Neural progenitor cell (in vitro differentiated cells): ENCODE data around the gene PIF1. TPM values are rescaled to one million over a fixed set of nuclear protein-coding genes. Genes with fewer than 3 reads are reported as not detected.

Source experiments
- DNase-seq: peaks from one replicate; pipeline ENCODE4 v3.0.0-alpha.2; 2016; ENCODE audit warnings: low spot score
- H2AFZ ChIP-seq: fragments of 200-600 bp; sonication (generic); replicated peaks from 2 replicates; pipeline ENCODE4 v1.6.1; 2016; ENCODE audit warnings: antibody characterized with exemption
- H3F3A ChIP-seq: fragments of 200-600 bp; sonication (generic); 2 replicates; pipeline ENCODE4 v1.6.1; 2016; ENCODE audit warnings: antibody characterized with exemption, low read depth
- H3K27ac ChIP-seq: fragments of 200-600 bp; sonication (generic); 2 replicates; pipeline ENCODE4 v1.5.1; 2016; ENCODE audit warnings: mild to moderate bottlenecking
- H3K27me3 ChIP-seq: fragments of 200-600 bp; sonication (generic); 2 replicates; pipeline ENCODE4 v1.6.1; 2016; ENCODE audit warnings: mild to moderate bottlenecking, moderate library complexity
- H3K36me3 ChIP-seq: fragments of 200-600 bp; sonication (generic); 2 replicates; pipeline ENCODE4 v1.5.1; 2016
- H3K4me1 ChIP-seq: fragments of 200-600 bp; sonication (generic); 2 replicates; pipeline ENCODE4 v1.6.1; 2016; ENCODE audit warnings: mixed run types
- H3K4me2 ChIP-seq: fragments of 200-600 bp; sonication (generic); 2 replicates; pipeline ENCODE4 v1.6.1; 2016
- H3K4me3 ChIP-seq: fragments of 200-600 bp; sonication (generic); 2 replicates; pipeline ENCODE4 v1.5.1; 2016
- H3K79me2 ChIP-seq: fragments of 200-600 bp; sonication (generic); 2 replicates; pipeline ENCODE4 v1.6.1; 2016; ENCODE audit warnings: low read depth
- H3K9ac ChIP-seq: fragments of 200-600 bp; sonication (generic); 2 replicates; pipeline ENCODE4 v1.6.1; 2016
- H3K9me3 ChIP-seq: fragments of 200-600 bp; sonication (generic); 2 replicates; pipeline ENCODE4 v1.5.1; 2016; ENCODE audit warnings: low read depth
- H4K20me1 ChIP-seq: fragments of 200-600 bp; sonication (generic); 2 replicates; pipeline ENCODE4 v1.6.1; 2016; ENCODE audit warnings: low read depth
- H3K27ac Mint-ChIP-seq: 3 replicates; pipeline ENCODE4 v1.8.0; 2021; ENCODE audit warnings: mixed read lengths
- H3K27me3 Mint-ChIP-seq: 2 replicates; pipeline ENCODE4 v1.8.0; 2022; ENCODE audit warnings: low read depth, mild to moderate bottlenecking, inconsistent platforms, moderate library complexity, mixed read lengths; ENCODE audit not compliant: insufficient read depth
- H3K36me3 Mint-ChIP-seq: 3 replicates; pipeline ENCODE4 v1.8.0; 2021; ENCODE audit warnings: mixed read lengths
- H3K4me1 Mint-ChIP-seq: 3 replicates; pipeline ENCODE4 v1.8.0; 2021; ENCODE audit warnings: mixed read lengths
- H3K4me3 Mint-ChIP-seq: 3 replicates; pipeline ENCODE4 v1.8.0; 2021; ENCODE audit warnings: mild to moderate bottlenecking, moderate library complexity, mixed read lengths
- H3K9me3 Mint-ChIP-seq: 3 replicates; pipeline ENCODE4 v1.8.0; 2020; ENCODE audit warnings: mixed read lengths
- CTCF ChIP-seq: fragments of 200-600 bp; sonication (generic); IDR thresholded peaks from 2 replicates; pipeline ENCODE4 v1.5.1; 2017; ENCODE audit warnings: antibody characterized with exemption, mild to moderate bottlenecking
- EZH2 ChIP-seq: fragments of 200-600 bp; sonication (generic); IDR thresholded peaks from 2 replicates; pipeline ENCODE4 v1.6.1; 2017; ENCODE audit warnings: antibody characterized with exemption, mild to moderate bottlenecking, moderate library complexity
- EZH2phosphoT487 ChIP-seq: fragments of 200-600 bp; sonication (generic); IDR thresholded peaks from 2 replicates; pipeline ENCODE4 v1.6.1; 2017; ENCODE audit warnings: antibody characterized with exemption
- total RNA-seq: library from RNA; depleted of rRNA; stranded (reverse); fragments of >200 nt; gene quantifications from 2 replicates; pipeline ENCODE4 v1.2.3, GENCODE V29; 2015; ENCODE audit warnings: low replicate concordance

The PIF1 gene
- total RNA-seq, 1 donor from 2014 or later, result 50.8 TPM

- Histone ChIP-seq H3K79me2 (peaks cover 22% of the 10 kb centered on the region), H4K20me1 (peaks cover 36% of the 10 kb centered on the region), H3K36me3 (no peaks in the 10 kb centered on the region), H3K27ac (no peak overlapping the region), H3K4me1 (peaks cover 50% of the 10 kb centered on the region), H2AFZ (no peak overlapping the region), H3K4me3 (no peak overlapping the region), H3K27me3 (no peaks in the 10 kb centered on the region), H3K9ac (no peak overlapping the region), H3K4me2 (no peak overlapping the region), H3K9me3 (no peaks in the 10 kb centered on the region), H3F3A (peaks cover 18% of the 10 kb centered on the region)
- TF ChIP-seq CTCF (no peak), EZH2 (no peak), EZH2phosphoT487 (no peak)
- Mint-ChIP-seq H3K9me3 (no peaks in the 10 kb centered on the region), H3K36me3 (peaks cover 5% of the 10 kb centered on the region), H3K4me3 (peak overlapping the region; percentile 33), H3K4me1 (peaks cover 43% of the 10 kb centered on the region), H3K27me3 (no peaks in the 10 kb centered on the region), H3K27ac (peak overlapping the region; percentile 57)
- no peak for DNase-seq
These were observed 36.5 kb upstream of the PIF1 start for GRCh38 chr15:64861960-64862359.

- Histone ChIP-seq H3K27ac (no peak overlapping the region), H3F3A (peaks cover 19% of the 10 kb centered on the region), H4K20me1 (peaks cover 38% of the 10 kb centered on the region), H3K9ac (no peak overlapping the region), H3K36me3 (no peaks in the 10 kb centered on the region), H3K9me3 (no peaks in the 10 kb centered on the region), H3K4me3 (no peak overlapping the region), H3K27me3 (no peaks in the 10 kb centered on the region), H2AFZ (no peak overlapping the region), H3K4me1 (peaks cover 50% of the 10 kb centered on the region), H3K79me2 (peaks cover 22% of the 10 kb centered on the region), H3K4me2 (no peak overlapping the region)
- Mint-ChIP-seq H3K27ac (no peak overlapping the region), H3K27me3 (no peaks in the 10 kb centered on the region), H3K4me3 (no peak overlapping the region), H3K36me3 (peaks cover 5% of the 10 kb centered on the region), H3K9me3 (no peaks in the 10 kb centered on the region), H3K4me1 (peaks cover 42% of the 10 kb centered on the region)
- no peak for DNase-seq
- TF ChIP-seq EZH2phosphoT487, result no peak
- TF ChIP-seq EZH2, result no peak
- no peak for TF ChIP-seq CTCF
These were observed 35.9 kb upstream of the PIF1 start for GRCh38 chr15:64861331-64861730.

GRCh38 chr15:64859226-64859625 is 33.8 kb upstream of the PIF1 start:
- H3K4me1 ChIP-seq, result peaks cover 47% of the 10 kb centered on the region
- peak overlapping the region; percentile 45 for H3K4me2 ChIP-seq
- H3K27me3 ChIP-seq, result no peaks in the 10 kb centered on the region
- H2AFZ ChIP-seq, result no peak overlapping the region
- Mint-ChIP-seq H3K27ac (no peak overlapping the region), H3K9me3 (no peaks in the 10 kb centered on the region), H3K36me3 (peaks cover 7% of the 10 kb centered on the region), H3K4me3 (no peak overlapping the region), H3K4me1 (peaks cover 42% of the 10 kb centered on the region), H3K27me3 (no peaks in the 10 kb centered on the region)
- peaks cover 22% of the 10 kb centered on the region for H3K79me2 ChIP-seq
- H3K9me3 ChIP-seq, result no peaks in the 10 kb centered on the region
- DNase-seq, result no peak
- H3K27ac ChIP-seq, result no peak overlapping the region
- H4K20me1 ChIP-seq, result peaks cover 46% of the 10 kb centered on the region
- H3K36me3 ChIP-seq, result no peaks in the 10 kb centered on the region
- no peak overlapping the region for H3K9ac ChIP-seq
- no peak overlapping the region for H3K4me3 ChIP-seq
- peaks cover 23% of the 10 kb centered on the region for H3F3A ChIP-seq
- TF ChIP-seq CTCF (no peak), EZH2 (no peak), EZH2phosphoT487 (no peak)
